ENCODE data around the gene PCDHB10.
"Not testable (repeated sequence)": the region's sequence is repeated elsewhere in the genome, so short reads cannot be mapped to it uniquely, and the experiment has no call there.

The PCDHB10 gene

DNA sequence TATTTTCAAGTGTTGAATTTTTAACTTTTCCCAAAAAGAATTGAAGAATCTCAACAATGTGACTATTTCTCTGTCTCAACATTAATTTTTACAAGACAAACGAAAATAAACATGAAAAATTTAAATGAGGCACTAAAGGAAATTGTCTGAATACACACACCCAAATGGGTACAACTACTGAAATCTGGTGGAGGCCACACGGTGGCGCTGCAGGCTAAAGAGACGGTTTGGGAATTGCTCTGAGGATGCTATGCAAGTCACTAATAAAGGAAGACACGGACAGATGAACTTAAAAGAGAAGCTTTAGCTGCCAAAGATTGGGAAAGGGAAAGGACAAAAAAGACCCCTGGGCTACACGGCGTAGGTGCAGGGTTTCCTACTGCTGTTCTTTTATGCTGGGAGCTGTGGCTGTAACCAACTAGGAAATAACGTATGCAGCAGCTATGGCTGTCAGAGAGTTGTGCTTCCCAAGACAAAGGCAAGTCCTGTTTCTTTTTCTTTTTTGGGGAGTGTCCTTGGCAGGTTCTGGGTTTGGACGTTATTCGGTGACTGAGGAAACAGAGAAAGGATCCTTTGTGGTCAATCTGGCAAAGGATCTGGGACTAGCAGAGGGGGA, at the start of gene PCDHB10:
Gene PCDHB10, plus strand, starts transcription at position 244 of the 616 bp plus-strand sequence. Its CDS starts 200 bp downstream, at position 444.
- TF ChIP-seq, protein P1, sequence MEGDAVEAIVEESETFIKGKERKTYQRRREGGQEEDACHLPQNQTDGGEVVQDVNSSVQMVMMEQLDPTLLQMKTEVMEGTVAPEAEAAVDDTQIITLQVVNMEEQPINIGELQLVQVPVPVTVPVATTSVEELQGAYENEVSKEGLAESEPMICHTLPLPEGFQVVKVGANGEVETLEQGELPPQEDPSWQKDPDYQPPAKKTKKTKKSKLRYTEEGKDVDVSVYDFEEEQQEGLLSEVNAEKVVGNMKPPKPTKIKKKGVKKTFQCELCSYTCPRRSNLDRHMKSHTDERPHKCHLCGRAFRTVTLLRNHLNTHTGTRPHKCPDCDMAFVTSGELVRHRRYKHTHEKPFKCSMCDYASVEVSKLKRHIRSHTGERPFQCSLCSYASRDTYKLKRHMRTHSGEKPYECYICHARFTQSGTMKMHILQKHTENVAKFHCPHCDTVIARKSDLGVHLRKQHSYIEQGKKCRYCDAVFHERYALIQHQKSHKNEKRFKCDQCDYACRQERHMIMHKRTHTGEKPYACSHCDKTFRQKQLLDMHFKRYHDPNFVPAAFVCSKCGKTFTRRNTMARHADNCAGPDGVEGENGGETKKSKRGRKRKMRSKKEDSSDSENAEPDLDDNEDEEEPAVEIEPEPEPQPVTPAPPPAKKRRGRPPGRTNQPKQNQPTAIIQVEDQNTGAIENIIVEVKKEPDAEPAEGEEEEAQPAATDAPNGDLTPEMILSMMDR (IDR thresholded peaks at IDR 0.05; ENCODE audit: unreplicated experiment in 3 of 3) = peak; percentile 26 to 38 (median 30)
- H3K27ac Mint-ChIP-seq = peak within 1 kb of the TSS; percentile 67 to 76 (median 75)
- peaks cover 80% of the 10 kb centered on the region for H3K36me3 Mint-ChIP-seq (ENCODE audit: low read depth)
- H3K27me3 Mint-ChIP-seq (ENCODE audit: low read depth) = no peaks in the 10 kb centered on the region
- peaks cover 58% of the 10 kb centered on the region for H3K9me3 Mint-ChIP-seq
- no peaks in the 10 kb centered on the region for H3K4me1 Mint-ChIP-seq
- peak within 1 kb of the TSS; percentile 75 to 90 (median 84) for H3K4me3 Mint-ChIP-seq

DNA sequence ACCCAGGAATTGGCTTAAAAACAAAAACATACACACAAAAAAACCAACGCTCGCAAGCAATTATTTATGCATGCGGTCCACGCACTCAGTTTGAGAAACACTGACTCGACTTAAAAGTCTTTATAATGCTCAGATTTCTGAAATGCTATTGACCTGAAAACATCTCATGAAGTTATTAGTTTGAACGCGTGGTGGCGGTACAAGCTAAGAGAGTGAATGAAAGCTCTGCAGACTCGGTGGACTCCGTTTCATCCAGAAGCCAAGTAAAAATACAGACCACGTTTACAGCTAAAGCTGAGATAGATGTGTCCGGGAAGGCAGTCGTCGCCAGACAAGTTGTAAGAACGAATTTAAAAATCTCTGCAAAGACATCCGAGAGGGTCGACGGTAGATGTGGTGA, 42.3 kb upstream of the PCDHB10 start, which contains the start of gene PCDHB6:
Gene PCDHB6, plus strand, starts transcription at position 246 of the 400 bp plus-strand sequence. CDS start 201 bp downstream, outside the sequence.
- Mint-ChIP-seq H3K36me3 (ENCODE audit: low read depth) (peaks cover 54% of the 10 kb centered on the region), H3K4me1 (no peaks in the 10 kb centered on the region), H3K4me3 (no peak within 1 kb of the TSS), H3K27me3 (ENCODE audit: low read depth) (no peaks in the 10 kb centered on the region), H3K9me3 (peaks cover 63% of the 10 kb centered on the region), H3K27ac (no peak within 1 kb of the TSS)
- TF ChIP-seq, protein P1 (IDR thresholded peaks at IDR 0.05; ENCODE audit: unreplicated experiment in 3 of 3) = no peak

DNA sequence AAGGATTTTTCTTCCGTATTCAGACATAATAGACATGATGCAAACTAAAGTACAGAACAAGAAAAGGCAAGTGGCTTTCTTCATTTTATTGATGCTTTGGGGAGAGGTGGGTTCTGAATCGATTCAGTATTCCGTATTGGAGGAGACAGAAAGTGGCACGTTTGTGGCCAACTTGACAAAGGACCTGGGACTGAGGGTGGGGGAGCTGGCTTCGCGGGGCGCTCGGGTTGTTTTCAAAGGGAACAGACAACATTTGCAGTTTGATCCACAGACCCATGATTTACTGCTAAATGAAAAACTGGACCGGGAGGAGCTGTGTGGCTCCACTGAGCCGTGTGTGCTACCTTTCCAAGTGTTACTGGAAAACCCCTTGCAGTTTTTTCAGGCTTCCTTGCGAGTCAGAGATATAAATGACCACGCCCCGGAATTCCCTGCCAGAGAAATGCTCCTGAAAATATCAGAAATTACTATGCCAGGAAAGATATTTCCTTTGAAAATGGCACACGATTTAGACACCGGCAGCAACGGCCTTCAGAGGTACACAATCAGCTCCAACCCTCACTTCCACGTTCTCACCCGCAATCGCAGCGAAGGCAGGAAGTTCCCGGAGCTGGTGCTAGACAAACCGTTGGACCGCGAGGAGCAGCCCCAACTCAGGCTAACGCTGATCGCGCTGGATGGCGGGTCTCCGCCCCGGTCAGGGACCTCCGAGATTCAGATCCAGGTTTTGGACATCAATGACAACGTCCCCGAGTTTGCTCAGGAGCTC, 41.7 kb upstream of the PCDHB10 start:
- Mint-ChIP-seq H3K9me3 (peaks cover 61% of the 10 kb centered on the region), H3K27me3 (ENCODE audit: low read depth) (no peaks in the 10 kb centered on the region), H3K4me3 (no peak overlapping the region), H3K36me3 (ENCODE audit: low read depth) (peaks cover 57% of the 10 kb centered on the region), H3K27ac (no peak overlapping the region), H3K4me1 (no peaks in the 10 kb centered on the region)
- TF ChIP-seq, protein P1 (IDR thresholded peaks at IDR 0.05; ENCODE audit: unreplicated experiment in 3 of 3) = no peak

DNA sequence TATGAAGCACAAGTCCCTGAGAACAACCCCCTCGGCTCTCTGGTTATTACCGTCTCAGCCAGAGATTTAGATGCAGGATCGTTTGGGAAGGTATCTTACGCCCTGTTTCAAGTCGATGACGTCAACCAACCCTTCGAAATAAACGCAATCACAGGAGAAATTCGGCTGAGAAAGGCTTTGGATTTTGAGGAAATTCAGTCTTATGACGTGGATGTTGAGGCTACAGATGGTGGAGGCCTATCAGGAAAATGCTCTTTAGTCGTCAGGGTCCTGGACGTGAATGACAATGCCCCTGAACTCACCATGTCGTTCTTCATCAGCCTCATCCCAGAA, 41.2 kb upstream of the PCDHB10 start:
- TF ChIP-seq, protein P1 (IDR thresholded peaks at IDR 0.05; ENCODE audit: unreplicated experiment in 3 of 3) = no peak
- Mint-ChIP-seq H3K27ac (no peak overlapping the region), H3K36me3 (ENCODE audit: low read depth) (peaks cover 62% of the 10 kb centered on the region)

DNA sequence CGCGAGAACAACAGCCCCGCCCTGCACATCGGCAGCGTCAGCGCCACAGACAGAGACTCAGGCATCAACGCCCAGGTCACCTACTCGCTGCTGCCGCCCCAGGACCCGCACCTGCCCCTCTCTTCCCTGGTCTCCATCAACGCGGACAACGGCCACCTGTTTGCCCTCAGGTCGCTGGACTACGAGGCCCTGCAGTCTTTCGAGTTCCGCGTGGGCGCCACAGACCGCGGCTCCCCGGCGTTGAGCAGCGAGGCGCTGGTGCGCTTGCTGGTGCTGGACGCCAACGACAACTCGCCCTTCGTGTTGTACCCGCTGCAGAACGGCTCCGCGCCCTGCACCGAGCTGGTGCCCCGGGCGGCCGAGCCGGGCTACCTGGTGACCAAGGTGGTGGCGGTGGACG, 40.5 kb upstream of the PCDHB10 start:
- not testable (repeated sequence) for H3K4me1 Mint-ChIP-seq; H3K27me3 Mint-ChIP-seq (ENCODE audit: low read depth); H3K4me3 Mint-ChIP-seq; H3K27ac Mint-ChIP-seq
- Mint-ChIP-seq H3K36me3 (ENCODE audit: low read depth) (peaks cover 63% of the 10 kb centered on the region), H3K9me3 (peaks cover 64% of the 10 kb centered on the region)

More for the DNA sequence above, 41.2 kb upstream of the PCDHB10 start:
- Mint-ChIP-seq H3K4me3 (no peak overlapping the region), H3K27me3 (ENCODE audit: low read depth) (no peaks in the 10 kb centered on the region), H3K9me3 (peaks cover 64% of the 10 kb centered on the region), H3K4me1 (no peaks in the 10 kb centered on the region)

DNA sequence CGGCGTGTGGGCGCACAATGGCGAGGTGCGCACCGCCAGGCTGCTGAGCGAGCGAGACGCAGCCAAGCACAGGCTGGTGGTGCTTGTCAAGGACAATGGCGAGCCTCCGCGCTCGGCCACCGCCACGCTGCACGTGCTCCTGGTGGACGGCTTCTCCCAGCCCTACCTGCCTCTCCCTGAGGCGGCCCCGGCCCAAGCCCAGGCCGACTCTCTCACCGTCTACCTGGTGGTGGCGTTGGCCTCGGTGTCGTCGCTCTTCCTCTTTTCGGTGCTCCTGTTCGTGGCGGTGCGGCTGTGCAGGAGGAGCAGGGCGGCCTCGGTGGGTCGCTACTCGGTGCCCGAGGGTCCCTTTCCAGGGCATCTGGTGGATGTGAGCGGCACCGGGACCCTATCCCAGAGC, 40.1 kb upstream of the PCDHB10 start:
- not testable (repeated sequence) for H3K4me3 Mint-ChIP-seq; H3K27ac Mint-ChIP-seq; H3K4me1 Mint-ChIP-seq; H3K27me3 Mint-ChIP-seq (ENCODE audit: low read depth)
- Mint-ChIP-seq H3K9me3 (peaks cover 66% of the 10 kb centered on the region), H3K36me3 (ENCODE audit: low read depth) (peaks cover 68% of the 10 kb centered on the region)

All from nephron (organoid).